ENCODE results near the gene PALMD.

GRCh38 chr1:99691175-99691574 is 45.3 kb downstream of the PALMD start:
- no peak for TF ChIP-seq CTCF (IDR thresholded peaks at IDR 0.05)
- no peak for TF ChIP-seq POLR2A (IDR thresholded peaks at IDR 0.05)
